GM12878 (cell line): ENCODE data around the gene SLC25A30. TPM values are rescaled to one million over a fixed set of nuclear protein-coding genes. Genes with fewer than 3 reads are reported as not detected.

ENCODE experiments used
- ATAC-seq: fragments of 200-7000 bp; cut with Tn5 transposase; 3 replicates; pipeline ENCODE4 v1.9.1; 2020; ENCODE audit warnings: mild to moderate bottlenecking, moderate library complexity
- BruUV-seq: library from RNA; stranded (reverse); fragments of 400-500 nt; replicated peaks from 2 replicates; lab custom pipeline; 2021; lab: Mats Ljungman, UMichigan
- CTCF ChIA-PET: fragments of 300-600 bp; sonication (Branson Sonifier 250); formaldehyde crosslinking; extraction: SDS; loops from one replicate; lab custom pipeline; 2021; ENCODE audit warnings: inconsistent platforms; lab: Yijun Ruan, JAX
- POLR2A ChIA-PET: fragments of 350-600 bp; formaldehyde crosslinking; extraction: SDS; loops from one replicate; lab custom pipeline; 2021; ENCODE audit warnings: inconsistent platforms; lab: Charles Lee
- RAD21 ChIA-PET: fragments of 300-600 bp; sonication (Branson Sonifier 250); formaldehyde crosslinking; loops from one replicate; lab custom pipeline; 2023; ENCODE audit warnings: antibody characterized with exemption; ENCODE audit not compliant: unreplicated experiment; lab: Charles Lee
- SMC1A ChIA-PET: fragments of 300-600 bp; sonication (Branson Sonifier 250); formaldehyde crosslinking; loops from one replicate; lab custom pipeline; 2023; ENCODE audit not compliant: unreplicated experiment, uncharacterized antibody; lab: Charles Lee
- DNase-seq: peaks from one replicate; pipeline ENCODE4 v3.0.0-alpha.2; 2011; ENCODE audit warnings: low read depth, low spot score
- FAIRE-seq: peaks from 3 replicates; lab custom pipeline; 2011; peaks lifted over from hg19 to GRCh38; lab: Jason Lieb, UNC
- H2AFZ ChIP-seq: 2 replicates; pipeline ENCODE4 v1.6.0; 2011; ENCODE audit warnings: low read depth, low read length, control low read depth; ENCODE audit not compliant: control insufficient read depth
- H3K27ac ChIP-seq: 2 replicates; pipeline ENCODE4 v1.5.1; 2011; ENCODE audit warnings: control low read depth; ENCODE audit not compliant: control insufficient read depth, insufficient read depth
- H3K27me3 ChIP-seq, 2 experiments: replicated peaks in 1 of 2; 2 replicates each; pipeline versions ENCODE4 v1.6.0 to v1.6.1; 2011; ENCODE audit warnings: low read length in 1 of 2; ENCODE audit not compliant: control insufficient read depth in 2 of 2, insufficient read depth in 2 of 2
- H3K36me3 ChIP-seq, 2 experiments: 2 replicates each; pipeline ENCODE4 v1.5.1; 2011; ENCODE audit warnings: low read length in 1 of 2; ENCODE audit not compliant: control insufficient read depth in 2 of 2, insufficient read depth in 2 of 2
- H3K4me1 ChIP-seq: 2 replicates; pipeline ENCODE4 v1.6.1; 2011; ENCODE audit warnings: mild to moderate bottlenecking, low read length, moderate library complexity, mixed read lengths; ENCODE audit not compliant: control insufficient read depth, insufficient read depth
- H3K4me2 ChIP-seq: 2 replicates; pipeline ENCODE4 v1.6.0; 2011; ENCODE audit warnings: control low read depth; ENCODE audit not compliant: control insufficient read depth, insufficient read depth
- H3K4me3 ChIP-seq: fragments of 200-600 bp; sonication (generic); 2 replicates; pipeline ENCODE4 v1.5.1; 2016
- H3K79me2 ChIP-seq: 2 replicates; pipeline ENCODE4 v1.6.0; 2011; ENCODE audit warnings: low read length; ENCODE audit not compliant: control insufficient read depth, insufficient read depth
- H3K9ac ChIP-seq: 2 replicates; pipeline ENCODE4 v1.8.0; 2011; ENCODE audit warnings: low read length, control low read depth, mixed read lengths; ENCODE audit not compliant: control insufficient read depth, insufficient read depth
- H3K9me3 ChIP-seq: replicated peaks from 3 replicates; pipeline ENCODE4 v1.5.1; 2011; ENCODE audit warnings: mild to moderate bottlenecking, low read length; ENCODE audit not compliant: control insufficient read depth, insufficient read depth
- H4K20me1 ChIP-seq: 2 replicates; pipeline ENCODE4 v1.6.0; 2011; ENCODE audit not compliant: control insufficient read depth, insufficient read depth
- CREB1 ChIP-seq: IDR thresholded peaks from 2 replicates; pipeline ENCODE4 v1.6.1; 2012; ENCODE audit warnings: low read depth, mild to moderate bottlenecking, inconsistent platforms
- NR2F1 ChIP-seq: fragments of 450-650 bp; conservative IDR thresholded peaks from 2 replicates; pipeline ENCODE4 v1.6.1; 2017; ENCODE audit warnings: mild to moderate bottlenecking
- PBX3 ChIP-seq: IDR thresholded peaks from 2 replicates; pipeline ENCODE4 v1.6.1; 2011; ENCODE audit warnings: mild to moderate bottlenecking, low read depth, low read length, moderate library complexity; ENCODE audit not compliant: insufficient replicate concordance
- PKNOX1 ChIP-seq: fragments of 450-650 bp; IDR thresholded peaks from 2 replicates; pipeline ENCODE4 v1.6.1; 2016; ENCODE audit warnings: mild to moderate bottlenecking
- RBBP5 ChIP-seq: fragments of 200-600 bp; sonication (generic); conservative IDR thresholded peaks from 2 replicates; pipeline ENCODE4 v1.6.1; 2016
- SKIL ChIP-seq: fragments of 450-650 bp; IDR thresholded peaks from 2 replicates; pipeline ENCODE4 v1.6.1; 2017; ENCODE audit warnings: mild to moderate bottlenecking, low read depth, inconsistent platforms; ENCODE audit not compliant: poor library complexity, severe bottlenecking
- WRNIP1 ChIP-seq: IDR thresholded peaks from 2 replicates; pipeline ENCODE4 v1.6.1; 2011; ENCODE audit warnings: low read depth, low read length, improper control_type of control experiment, borderline replicate concordance
- WGBS: methylation state at CpG from one replicate; pipeline ENCODE4 v1.1.6; 2016; ENCODE audit warnings: low lambda C conversion rate; ENCODE audit not compliant: insufficient replicate concordance, insufficient coverage; ENCODE audit errors: missing lambda C conversion rate; 5-methylcytosine and 5-hydroxymethylcytosine counted together
- in situ Hi-C: fragments of 300-500 bp; cut with MboI; formaldehyde crosslinking; loops from 9 replicates; pipeline ENCODE4 v1.14.3; 2018; ENCODE audit warnings: mixed read lengths
- intact Hi-C: fragments of 100-400 bp; cut with micrococcal nuclease; formaldehyde crosslinking; loops from one replicate; pipeline ENCODE4 v1.14.2; 2022; ENCODE audit not compliant: unreplicated experiment
- polyA plus RNA-seq, 11 experiments: library from polyadenylated mRNA; depleted of rRNA in 4 of 11; unstranded in 6 of 11; stranded (reverse) in 5 of 11; fragments of >200 nt; fragmentation: Nextera tagmentation in 4 of 11; fragmentation: Illumina TruSeq in 1 of 11; extraction: Ambion mirVana in 4 of 11; extraction: Trizol in 1 of 11; gene quantifications; 1 replicate in 1 of 11; 2 replicates in 10 of 11; pipeline versions ENCODE4 v1.2.1 to v1.2.3, GENCODE V29; 2011 to 2016; ENCODE audit warnings: inconsistent platforms in 2 of 11, missing spikeins in 2 of 11, low read depth in 1 of 11
- total RNA-seq, 4 experiments: library from RNA; depleted of rRNA in 3 of 4; stranded (reverse); fragments of >200 nt in 3 of 4; fragmentation: Illumina TruSeq in 1 of 4; extraction: Trizol in 1 of 4; gene quantifications; 2 replicates each; pipeline versions ENCODE4 v1.2.1 to v1.2.3, GENCODE V29; 2013 to 2021

SLC25A30 gene
- total and polyA plus RNA-seq, 10 of the 15 experiments (the other 5 are each of a cell fraction or from before 2014, with no cell fraction given) = 2.4 to 18.0 (median 8.9) TPM

- ChIA-PET RAD21 (interaction anchor here (1.6 kb wide), 1 partner anchor 19 kb away, joined by 4 read pairs; no protein-coding TSS in a partner anchor), CTCF (interaction anchor here (0.6 to 3.8 kb wide), 5 partner anchors 20 to 973 kb away, joined by 3 to 19 read pairs (median 4); partner anchors contain the start of gene RUBCNL), POLR2A (interaction anchor here (0.5 to 0.7 kb wide), 2 partner anchors 36 to 53 kb away, joined by 3 to 4 read pairs; no protein-coding TSS in a partner anchor), SMC1A (interaction anchor here (1.1 to 3.4 kb wide), 6 partner anchors 9 to 76 kb away, joined by 3 to 17 read pairs (median 4); no protein-coding TSS in a partner anchor)
- no peaks in the 10 kb centered on the region for H4K20me1 ChIP-seq
- peaks cover 25% of the 10 kb centered on the region for H3K79me2 ChIP-seq
- H3K27me3 ChIP-seq = no peaks in the 10 kb centered on the region
- no peak for DNase-seq
- 98% methylated on average over 4 of the region's 4 CpGs for WGBS
- H3K9me3 ChIP-seq = no peaks in the 10 kb centered on the region
- peaks cover 1 to 3% of the 10 kb centered on the region in 2 experiments; a peak in 3 of 4 replicates for H3K36me3 ChIP-seq
- H3K4me3 ChIP-seq = no peak overlapping the region
- in situ Hi-C loops = no loop called here
- H3K9ac ChIP-seq = no peak overlapping the region
- no TSS peak for BruUV-seq
- intact Hi-C loops = no loop called here
- no peak overlapping the region for H3K27ac ChIP-seq
- no peak for FAIRE-seq
- no peak overlapping the region for H3K4me2 ChIP-seq
- no peak overlapping the region for H2AFZ ChIP-seq
- TF ChIP-seq SKIL (no peak), PBX3 (no peak), PKNOX1 (no peak), RBBP5 (no peak), CREB1 (no peak), WRNIP1 (no peak), NR2F1 (no peak)
- H3K4me1 ChIP-seq = no peaks in the 10 kb centered on the region
- no peak for ATAC-seq
These were observed 4.3 kb downstream of the SLC25A30 start for GRCh38 chr13:45413826-45414307.
